ENCODE data around the gene FAM83G.
"Not testable (repeated sequence)": the region's sequence is repeated elsewhere in the genome, so short reads cannot be mapped to it uniquely, and the experiment has no call there.

Gene FAM83G

GRCh38 chr17:18966831-18967624, 37.5 kb downstream of the FAM83G start:
- peak; percentile 23 for DNase-seq

- DNase-seq = no peak
These were observed 38.9 kb downstream of the FAM83G start for GRCh38 chr17:18965530-18966236.

DNA sequence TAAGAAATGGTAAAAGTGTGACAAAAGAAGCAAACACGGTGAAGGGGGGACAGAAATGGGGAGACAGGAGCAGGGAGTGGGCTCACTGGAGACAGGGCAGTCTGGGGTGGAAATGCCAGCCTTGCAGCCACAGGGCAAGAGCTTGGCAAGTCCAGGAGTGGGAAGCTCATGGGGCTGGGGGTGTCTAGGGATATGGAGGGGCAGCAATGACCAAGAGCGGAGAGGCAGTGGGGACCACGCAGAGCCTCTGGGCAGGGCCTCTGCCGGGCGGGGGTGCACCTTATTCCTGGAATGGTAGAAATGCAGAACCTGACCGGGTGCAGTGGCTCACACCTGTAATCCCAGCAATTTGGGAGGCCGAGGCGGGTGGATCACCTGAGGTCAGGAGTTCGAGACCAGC, 40.0 kb downstream of the FAM83G start:
- no peak for DNase-seq

- no peak for DNase-seq
These were observed 40.6 kb downstream of the FAM83G start for GRCh38 chr17:18964018-18964351.

DNA sequence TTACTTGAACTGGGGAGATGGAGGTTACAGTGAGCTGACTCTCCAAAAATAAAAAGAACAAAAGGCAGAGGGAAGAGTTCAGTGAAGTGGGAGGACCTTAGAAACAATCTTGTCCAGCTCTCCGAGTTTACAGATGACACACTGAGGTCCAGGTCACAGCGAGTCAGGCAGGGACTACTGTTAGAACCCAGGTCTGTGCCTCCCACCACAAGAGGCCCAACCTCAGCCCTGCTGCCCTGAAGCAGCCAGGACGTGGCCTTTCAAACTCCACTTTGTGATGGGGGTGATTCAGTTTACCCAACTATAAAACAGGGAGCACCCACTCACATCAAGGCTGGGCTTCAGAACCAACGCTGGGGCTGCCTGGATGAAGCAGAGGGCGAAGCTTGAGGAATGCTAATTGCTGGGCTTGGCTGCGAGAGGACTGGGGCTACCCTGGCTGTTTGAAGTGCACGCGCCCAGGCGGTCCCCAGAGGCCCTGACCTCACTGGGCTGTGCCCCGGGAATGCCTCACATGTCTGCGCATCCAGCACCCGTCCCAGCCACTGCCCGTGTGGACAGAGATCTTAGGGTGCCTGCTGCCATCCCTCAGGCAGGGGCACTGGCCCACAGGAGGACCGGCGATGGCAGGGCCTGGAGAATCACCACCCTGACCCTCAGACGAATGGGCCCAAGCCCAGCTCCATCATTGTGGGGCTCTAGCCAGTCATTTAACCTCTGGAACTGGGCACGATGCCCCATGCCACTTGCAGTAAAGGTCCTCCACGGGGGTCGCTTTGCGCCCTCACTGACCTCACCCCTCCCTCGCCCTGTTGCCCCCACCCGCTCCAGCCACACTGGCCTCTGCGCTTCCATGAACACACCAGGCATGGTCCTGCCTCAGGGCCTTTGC, 41.2 kb downstream of the FAM83G start:
- no peak for DNase-seq

- no peak for DNase-seq
These were observed 42.1 kb downstream of the FAM83G start for GRCh38 chr17:18962494-18962815.

- no peak for DNase-seq
These were observed 42.7 kb downstream of the FAM83G start for GRCh38 chr17:18961634-18962493.

DNA sequence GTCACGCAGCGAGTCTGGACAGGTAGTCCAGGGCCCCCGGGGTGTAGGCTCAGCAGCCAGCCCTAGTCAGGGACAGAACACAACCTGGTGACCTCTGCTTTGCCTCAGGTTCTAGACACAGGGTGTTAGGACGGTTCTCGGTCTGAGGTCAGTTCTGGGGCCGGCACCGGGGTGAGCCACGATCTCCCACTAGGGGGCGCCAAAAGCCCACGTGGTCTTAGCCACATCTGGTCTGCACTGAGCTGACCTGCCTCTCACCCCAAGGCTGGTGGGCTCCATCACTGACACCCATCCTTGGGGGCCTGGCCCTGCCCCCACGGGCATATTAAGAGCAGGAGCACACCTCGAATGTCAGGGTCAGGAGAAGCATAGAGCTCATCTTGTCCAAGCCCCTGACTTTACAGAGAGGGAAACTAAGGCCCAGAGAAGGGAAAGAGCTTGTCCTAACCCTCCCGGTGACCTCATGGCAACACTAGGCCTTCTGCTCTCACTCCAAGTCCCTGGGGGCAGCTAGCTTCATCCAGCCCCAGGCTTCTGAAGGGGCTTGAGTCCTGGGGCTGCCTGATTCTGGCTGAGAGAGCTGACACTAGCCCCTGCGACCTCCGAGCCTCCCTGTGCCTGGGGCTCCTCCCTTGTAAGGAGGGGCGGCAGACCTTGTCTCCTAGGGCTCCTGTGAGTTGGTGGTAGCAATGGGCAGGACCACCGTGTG, 43.6 kb downstream of the FAM83G start:
- no peak for DNase-seq

GRCh38 chr17:18960241-18960665, 44.3 kb downstream of the FAM83G start:
- no peak for DNase-seq

GRCh38 chr17:18959845-18960240, 44.7 kb downstream of the FAM83G start:
- DNase-seq = no peak

DNA sequence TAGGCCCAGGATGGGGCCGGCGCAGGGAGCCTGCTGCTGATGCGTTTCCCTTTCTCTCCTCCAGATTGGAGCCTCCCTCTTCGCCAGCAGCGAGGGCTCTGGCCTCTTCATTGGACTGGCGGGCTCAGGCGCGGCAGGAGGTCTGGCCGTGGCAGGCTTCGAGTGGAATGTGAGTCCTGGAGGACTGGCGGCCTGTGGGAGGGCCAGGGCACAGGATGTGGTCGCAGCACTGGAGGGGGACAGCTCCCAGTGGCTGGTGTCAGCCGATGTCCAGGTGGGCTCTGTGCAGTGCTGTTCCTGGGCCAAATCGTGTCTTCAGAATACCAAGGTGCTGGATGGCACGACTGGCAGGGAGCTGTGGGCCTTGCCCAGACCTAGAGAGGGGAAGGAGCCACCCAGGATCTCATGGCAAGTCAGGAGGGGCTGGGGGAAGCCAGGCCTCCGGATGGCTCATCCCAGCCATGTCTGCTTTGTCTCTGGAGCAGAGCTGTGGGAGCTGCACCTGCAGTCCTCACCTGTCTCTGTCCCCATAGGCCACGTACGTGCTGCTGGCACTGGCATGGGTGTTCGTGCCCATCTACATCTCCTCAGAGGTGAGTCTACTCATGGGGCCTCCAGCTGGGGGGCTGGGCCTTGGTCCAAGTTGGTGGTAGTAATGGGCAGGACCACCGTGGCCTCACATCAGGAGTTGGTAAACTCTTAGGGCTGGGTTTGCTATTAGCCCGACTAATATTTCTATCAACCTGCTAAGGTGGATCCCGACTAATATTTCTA, 45.3 kb downstream of the FAM83G start:
- no peak for DNase-seq

DNA sequence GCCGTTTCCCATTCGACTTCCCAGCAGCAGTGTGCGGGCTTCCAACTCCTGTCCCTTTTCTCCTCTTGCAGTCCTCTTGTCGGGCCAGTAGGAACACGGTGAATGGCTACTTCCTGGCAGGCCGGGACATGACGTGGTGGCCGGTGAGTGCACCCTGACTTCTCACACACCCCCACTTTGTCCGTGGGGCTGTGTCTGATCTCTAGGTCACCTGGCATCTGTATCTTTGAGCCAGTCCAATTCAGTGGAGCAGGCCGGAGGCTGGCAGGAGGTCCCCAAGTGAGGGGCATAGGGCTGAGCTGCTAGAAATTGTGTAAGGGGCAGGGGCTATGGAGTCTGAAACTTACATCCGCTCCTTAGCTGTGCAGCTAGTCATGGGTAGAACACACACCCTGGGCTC, 46.0 kb downstream of the FAM83G start:
- no peak for DNase-seq

- no peak for DNase-seq
These were observed 46.7 kb downstream of the FAM83G start for GRCh38 chr17:18957831-18958230.

- no peak for DNase-seq
These were observed 48.0 kb downstream of the FAM83G start for GRCh38 chr17:18956581-18956980.

DNA sequence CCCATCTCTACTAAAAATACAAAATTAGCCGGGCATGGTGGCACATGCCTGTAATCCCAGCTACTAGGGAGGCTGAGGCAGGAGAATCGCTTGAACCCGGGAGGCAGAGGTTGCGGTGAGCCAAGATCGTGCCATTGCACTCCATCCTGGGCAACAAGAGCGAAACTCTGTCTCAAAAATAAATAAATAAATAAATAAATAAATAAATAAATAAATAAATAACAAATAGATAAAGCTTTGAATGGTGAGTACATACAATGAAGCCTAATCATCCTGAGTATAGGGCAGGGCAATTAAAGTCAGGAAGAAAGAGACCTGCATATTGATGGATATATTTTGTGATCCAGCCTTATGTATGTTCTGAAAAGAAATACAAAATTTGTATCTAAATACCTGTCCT, 48.5 kb downstream of the FAM83G start:
- not testable (repeated sequence) for DNase-seq

DNA sequence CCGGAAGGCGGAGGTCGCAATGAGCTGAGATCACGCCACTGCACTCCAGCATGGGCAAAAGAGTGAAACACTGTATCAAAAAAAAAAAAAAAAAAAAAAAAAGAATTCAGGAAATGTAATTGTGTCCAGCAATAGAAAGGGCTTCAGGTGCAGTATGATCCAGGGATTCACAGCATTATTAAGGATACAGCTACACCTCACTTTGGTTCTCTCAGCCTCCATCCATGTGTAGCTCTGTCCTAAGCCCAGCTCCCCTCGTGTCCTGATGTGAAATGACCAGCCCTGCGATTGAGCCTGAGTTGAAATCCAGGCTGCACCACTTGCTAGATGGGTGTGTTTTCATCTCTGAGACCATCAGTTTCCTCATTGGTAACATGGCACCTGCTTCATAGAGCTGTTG, 49.6 kb downstream of the FAM83G start:
- no peak for DNase-seq

- no peak for DNase-seq
These were observed 50.2 kb downstream of the FAM83G start for GRCh38 chr17:18954321-18954720.

GRCh38 chr17:18953231-18953728, 51.3 kb downstream of the FAM83G start:
- DNase-seq = no peak

DNA sequence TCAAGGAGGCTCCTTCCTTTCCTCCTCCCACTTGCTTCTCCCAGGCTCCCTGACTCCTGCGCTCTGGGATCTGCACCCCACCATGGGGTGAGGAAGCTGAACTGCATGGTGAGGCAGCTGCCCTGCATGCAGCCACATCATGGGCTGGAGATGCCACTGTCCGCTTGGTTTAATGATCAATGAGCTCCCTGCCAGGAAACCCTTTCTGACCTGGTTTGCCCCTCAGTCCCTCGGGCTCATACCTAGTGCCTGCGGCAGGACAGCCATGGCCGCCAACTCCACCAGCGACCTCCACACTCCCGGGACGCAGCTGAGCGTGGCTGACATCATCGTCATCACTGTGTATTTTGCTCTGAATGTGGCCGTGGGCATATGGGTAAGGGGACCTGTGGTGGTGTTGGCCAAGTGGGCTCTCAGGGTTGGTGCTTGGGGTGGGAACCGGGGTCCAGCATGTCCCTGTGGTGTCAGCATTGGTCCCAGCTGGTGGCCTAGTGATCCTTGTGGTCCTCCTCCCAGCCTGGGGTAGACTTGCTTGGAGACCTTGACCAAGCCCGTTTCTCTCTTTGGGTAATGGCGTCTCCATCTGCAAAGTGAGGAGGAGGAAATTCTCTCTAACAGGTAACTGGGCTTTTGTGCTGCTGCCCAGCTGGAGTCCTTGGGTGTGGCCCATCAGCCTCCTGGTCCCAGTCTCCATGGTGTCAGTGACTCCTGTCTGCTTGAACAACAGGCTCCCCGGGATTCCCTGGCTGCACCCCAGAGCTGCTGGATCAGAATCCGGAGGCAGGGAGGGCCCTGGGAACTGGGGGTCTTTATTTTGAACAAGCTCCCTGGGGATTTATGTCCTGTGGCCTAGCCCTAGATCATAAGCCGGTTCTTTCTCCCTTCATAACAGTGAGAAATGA, 52.4 kb downstream of the FAM83G start, which contains the start of gene SLC5A10:
SLC5A10 (plus strand) TSS at position 225 of the 902 bp plus-strand sequence; CDS start at position 266, 41 bp downstream.
- no peak for DNase-seq
